Hippocampal formation (tissue), 2 donors: Measurements from ENCODE around the gene EFCAB6.

Source experiments
- DNase-seq, 2 donors: peaks; one replicate each; lab custom pipeline; 2025; lab: John Stamatoyannopoulos, UW

Gene EFCAB6

GRCh38 chr22:43819421-43819921 is 7.4 kb upstream of the EFCAB6 start:
- no peak for DNase-seq

GRCh38 chr22:43818981-43819380 is 6.9 kb upstream of the EFCAB6 start:
- no peak for DNase-seq

GRCh38 chr22:43817402-43817801 is 5.3 kb upstream of the EFCAB6 start:
- no peak for DNase-seq

- no peak for DNase-seq
These were observed 2.2 kb upstream of the EFCAB6 start for GRCh38 chr22:43814264-43814663.

DNA sequence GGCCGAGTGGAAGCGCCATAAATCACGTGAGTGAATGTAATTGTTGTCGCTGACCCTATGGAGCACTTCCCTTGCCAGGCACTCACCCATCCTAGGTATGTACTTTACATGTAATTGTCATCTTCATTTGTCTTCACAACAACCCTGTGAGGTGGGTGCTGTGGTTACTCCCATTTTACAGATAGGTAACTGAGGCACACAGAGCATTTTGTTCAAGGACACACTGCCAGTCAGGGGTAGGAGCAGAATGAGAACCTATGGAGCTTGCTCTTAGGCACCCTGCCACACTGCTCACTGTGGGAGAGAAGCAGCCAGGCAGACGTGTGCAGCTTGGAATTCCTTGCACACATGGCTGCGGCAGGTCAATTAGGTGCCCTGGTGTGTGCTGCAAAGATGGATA is 785 bp upstream of the EFCAB6 start:
- no peak for DNase-seq

DNA sequence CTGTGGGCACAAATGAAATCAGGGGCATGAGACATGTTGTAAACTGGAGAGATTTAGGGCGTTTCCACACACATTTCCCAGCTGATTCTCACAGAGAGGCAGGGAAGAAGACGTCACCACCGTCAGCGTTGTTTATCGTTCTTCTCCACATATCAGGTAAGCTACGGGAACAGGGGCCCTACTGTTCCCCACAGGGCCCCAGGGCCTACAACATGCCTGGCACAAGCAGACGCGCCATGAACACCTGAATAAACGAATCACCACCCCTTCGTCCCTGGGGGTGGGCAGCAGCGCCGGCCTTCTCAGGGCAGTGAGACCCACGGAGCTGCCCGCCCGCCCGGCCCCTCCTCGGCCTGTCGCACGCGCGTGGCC is 342 bp downstream of the EFCAB6 start:
- no peak for DNase-seq

- DNase-seq: no peak
These were observed 9.1 kb downstream of the EFCAB6 start for GRCh38 chr22:43802897-43803495.

DNA sequence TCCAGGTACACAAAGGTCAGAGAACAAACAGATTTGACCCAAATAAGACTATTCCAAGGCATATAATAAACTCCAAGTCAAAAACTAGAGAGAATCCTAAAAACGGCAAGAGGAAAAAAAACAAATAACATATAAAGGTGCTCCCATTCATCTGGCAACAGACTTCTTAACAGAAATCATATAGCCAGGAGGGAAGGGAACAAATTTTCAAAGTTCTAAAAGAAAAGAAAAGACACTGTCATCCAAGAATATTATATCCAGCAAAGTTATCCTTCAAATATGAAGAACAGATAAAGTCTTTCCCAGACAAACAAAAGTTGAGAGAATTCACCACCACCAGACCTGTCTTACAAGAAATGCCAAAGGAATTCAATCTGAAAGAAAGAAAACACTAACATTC is 11.1 kb downstream of the EFCAB6 start:
- no peak for DNase-seq

- DNase-seq: no peak
These were observed 13.6 kb downstream of the EFCAB6 start for GRCh38 chr22:43798492-43798891.

DNA sequence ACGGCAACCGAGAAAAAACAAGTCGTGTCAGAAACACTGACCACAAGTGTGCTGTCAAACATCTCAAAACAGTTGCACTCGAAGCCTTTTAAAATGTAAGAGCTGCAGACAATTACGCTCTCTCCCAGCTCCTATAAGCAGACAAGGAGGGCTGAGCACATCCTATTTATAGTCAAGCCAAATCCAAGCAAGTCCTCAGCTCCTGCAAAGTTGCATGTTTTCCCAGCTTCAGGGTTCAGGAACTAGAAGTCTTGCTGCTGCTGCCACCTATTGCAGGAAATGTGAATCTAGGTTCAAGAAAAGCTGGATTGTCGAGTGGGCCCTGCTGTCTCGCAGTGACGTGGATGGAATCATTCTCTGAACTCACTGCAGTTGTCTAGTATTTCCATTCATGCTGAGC is 15.5 kb downstream of the EFCAB6 start:
- peak; percentile 28 to 77 for DNase-seq

- no peak for DNase-seq
These were observed 16.8 kb downstream of the EFCAB6 start for GRCh38 chr22:43795320-43795719.

- no peak for DNase-seq
These were observed 19.2 kb downstream of the EFCAB6 start for GRCh38 chr22:43792905-43793304.

DNA sequence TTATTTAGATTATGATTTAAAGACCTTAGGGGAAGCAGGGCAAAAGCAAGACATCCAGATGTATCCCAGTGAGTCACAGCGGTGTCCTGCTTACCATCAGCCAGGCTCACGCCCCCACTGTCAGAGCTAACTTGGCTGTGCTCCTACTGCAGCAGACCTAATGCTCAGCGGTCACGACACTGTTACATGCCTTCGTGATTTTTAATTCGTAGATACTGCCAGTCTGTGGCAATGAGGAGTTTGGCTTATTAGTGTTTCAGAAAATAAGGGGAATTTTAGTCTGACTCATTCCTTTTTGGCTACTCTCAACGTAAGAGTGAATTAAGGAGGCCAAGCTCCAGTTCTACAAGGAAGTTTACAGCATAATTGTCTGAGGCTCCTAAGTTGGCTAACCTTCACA is 22.7 kb downstream of the EFCAB6 start:
- no peak for DNase-seq

DNA sequence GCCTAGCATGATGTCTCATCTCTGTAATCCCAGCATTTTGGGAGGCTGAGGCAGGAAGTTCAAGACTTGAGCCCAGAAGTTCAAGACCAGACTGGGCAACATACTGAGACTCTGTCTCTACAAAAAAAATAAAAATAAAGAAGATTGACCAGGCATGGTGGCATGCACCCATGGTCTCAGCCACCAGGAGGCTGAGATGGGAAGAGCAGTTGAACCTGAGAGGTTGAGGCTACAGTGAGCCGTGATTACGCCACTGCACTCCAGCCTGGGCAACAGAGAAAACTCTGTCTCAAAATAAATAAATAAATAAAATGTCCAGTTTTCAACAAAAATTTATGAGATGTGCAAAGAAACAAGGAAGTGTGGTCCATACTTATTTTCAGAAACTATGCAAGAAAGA is 28.3 kb downstream of the EFCAB6 start:
- no peak for DNase-seq

DNA sequence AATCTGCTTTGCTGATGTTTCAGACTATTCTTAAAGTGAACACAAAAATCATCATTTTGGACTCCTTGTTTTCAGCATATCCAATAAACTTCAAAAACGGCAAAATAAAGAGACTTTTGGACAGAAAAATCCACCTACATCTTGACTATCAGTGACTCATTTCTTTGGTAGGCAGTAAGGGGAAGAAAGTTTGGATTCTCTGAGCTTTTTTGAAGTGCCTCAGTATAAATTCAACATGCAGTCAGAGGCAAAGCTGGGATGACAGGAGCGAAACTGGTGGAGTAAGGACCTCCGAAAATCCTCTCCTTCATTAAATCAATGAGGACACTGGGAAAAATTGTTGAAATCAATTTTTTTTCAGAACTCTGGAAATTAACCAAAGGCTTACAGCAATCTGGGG is 29.7 kb downstream of the EFCAB6 start:
- DNase-seq: no peak

GRCh38 chr22:43777286-43777685 is 34.8 kb downstream of the EFCAB6 start:
- no peak for DNase-seq

GRCh38 chr22:43776081-43776670 is 35.9 kb downstream of the EFCAB6 start:
- DNase-seq: no peak

DNA sequence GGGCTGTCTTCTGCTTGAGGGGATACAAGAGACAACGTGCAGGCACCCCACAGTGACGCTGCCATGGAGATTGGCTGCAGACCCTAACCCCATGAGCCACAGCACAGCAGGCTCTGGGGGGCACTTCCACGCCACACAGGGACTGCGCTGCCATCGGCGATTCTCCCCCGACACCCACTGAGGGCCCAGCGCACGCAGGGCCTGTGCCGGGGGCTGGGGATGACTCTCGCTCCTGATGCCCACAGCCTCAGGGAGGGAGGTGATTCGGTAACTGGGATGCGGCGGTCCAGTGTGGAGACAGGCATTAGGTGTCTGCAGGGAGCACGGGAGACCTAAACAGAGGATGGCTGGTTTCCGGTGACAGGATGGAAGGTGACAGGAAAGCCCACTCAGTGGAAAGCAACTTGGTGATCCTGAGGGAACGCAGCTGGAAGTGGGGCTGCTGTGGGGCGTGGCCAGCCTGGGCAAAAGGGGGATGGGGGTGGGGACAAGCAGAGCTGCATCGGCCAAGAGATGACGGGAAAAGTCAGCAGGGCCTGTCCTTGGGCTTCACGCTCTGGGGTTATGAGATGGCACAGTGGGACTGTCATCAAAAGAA is 37.7 kb downstream of the EFCAB6 start:
- DNase-seq: no peak

GRCh38 chr22:43772831-43773230 is 39.3 kb downstream of the EFCAB6 start:
- no peak for DNase-seq

DNA sequence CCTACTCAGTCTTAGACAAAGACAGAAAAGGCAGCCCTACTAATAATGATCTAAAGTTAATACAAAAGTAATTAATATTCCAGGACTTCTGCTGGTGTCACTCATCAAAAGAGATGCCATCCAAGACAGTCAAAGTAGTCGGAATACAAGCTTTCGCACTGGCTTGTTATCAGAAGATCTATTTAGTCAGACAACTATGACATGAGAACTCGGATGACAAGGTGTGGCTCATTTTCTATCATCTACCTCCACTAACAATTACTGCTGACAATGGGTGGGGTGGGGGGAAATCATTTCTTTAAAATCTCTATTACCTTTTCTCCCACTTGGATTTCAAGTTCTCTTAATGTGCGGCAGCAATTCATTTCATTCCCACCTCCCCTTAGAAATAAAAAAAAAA is 56.7 kb downstream of the EFCAB6 start:
- DNase-seq: no peak

DNA sequence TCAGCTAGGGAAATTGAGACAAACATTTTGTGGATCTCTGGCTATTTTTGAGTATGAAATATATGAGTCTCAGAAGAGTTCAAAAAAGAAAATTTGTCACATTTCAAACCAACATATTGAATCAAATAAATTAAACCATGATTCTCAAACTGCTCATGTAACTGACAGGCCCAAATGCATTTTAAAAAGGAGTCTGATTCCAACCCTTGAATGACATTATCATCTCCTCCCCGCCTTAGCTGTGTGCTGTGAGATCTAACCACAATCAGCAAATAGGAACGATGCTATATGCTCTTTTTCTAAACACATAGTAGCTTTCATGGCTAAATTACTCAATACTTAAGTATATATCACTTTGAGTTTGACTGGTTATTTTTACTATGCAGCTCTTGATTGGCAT is 57.1 kb downstream of the EFCAB6 start:
- DNase-seq: no peak

DNA sequence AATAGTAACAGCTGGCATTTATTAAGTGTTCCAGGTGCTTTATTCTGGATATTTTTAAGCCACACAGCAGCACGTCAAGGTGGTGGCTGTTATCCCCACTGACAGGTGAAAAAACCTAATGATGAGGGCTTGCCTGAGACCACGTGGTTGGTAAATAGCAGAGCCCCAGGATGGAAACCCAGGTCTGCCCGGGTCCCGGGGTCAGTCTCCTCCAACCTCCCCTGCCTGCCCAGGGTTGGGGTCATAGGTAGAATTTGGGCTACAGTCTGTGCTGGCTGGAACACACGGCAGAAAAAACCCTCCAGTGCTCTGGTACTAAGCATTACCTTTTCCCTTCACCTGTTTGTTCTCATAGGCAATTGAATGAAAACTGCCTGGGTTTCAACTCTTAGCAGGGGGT is 57.9 kb downstream of the EFCAB6 start:
- no peak for DNase-seq

- no peak for DNase-seq
These were observed 58.4 kb downstream of the EFCAB6 start for GRCh38 chr22:43753688-43754087.

DNA sequence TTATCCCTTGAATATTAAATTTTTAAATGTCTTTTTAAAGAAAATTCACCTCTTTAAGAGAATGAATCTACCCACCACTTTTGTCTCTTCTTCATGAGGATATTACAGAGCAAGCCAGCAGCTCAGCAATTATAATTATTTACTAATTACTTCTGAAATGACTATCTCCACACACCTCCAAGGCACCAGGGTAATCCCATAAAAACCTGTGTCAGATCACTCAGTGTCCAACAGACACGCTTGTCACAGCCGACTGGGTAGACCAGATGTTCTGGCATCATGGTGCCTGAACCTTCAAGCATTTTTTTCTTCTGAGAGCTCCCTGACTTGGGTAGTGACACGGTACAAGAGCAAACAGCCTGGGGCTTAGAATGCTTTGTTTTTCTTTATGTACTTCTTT is 61.4 kb downstream of the EFCAB6 start:
- no peak for DNase-seq
